T-helper 1 cell treated with Interleukin-12 subunit alpha and Interleukin-12 subunit beta and Interleukin-4 antibody, amounts not matched to agents 30 μg/mL and 1 μg/mL, for 36 hours (primary cell): Measurements from ENCODE around the gene ZNF443.
"Not testable (repeated sequence)": the region's sequence is repeated elsewhere in the genome, so short reads cannot be mapped to it uniquely, and the experiment has no call there.

Experiments
- H3K27ac Mint-ChIP-seq: one replicate; pipeline ENCODE4 v1.8.0; 2021; ENCODE audit warnings: mild to moderate bottlenecking, mixed read lengths
- H3K27me3 Mint-ChIP-seq: one replicate; pipeline ENCODE4 v1.8.0; 2021; ENCODE audit warnings: low read depth, mixed read lengths
- H3K36me3 Mint-ChIP-seq: one replicate; pipeline ENCODE4 v1.8.0; 2021; ENCODE audit warnings: low read depth, mixed read lengths
- H3K4me1 Mint-ChIP-seq: one replicate; pipeline ENCODE4 v1.8.0; 2021; ENCODE audit warnings: low read depth, mixed read lengths
- H3K4me3 Mint-ChIP-seq: one replicate; pipeline ENCODE4 v1.8.0; 2021; ENCODE audit warnings: mild to moderate bottlenecking, moderate library complexity, mixed read lengths
- H3K9me3 Mint-ChIP-seq: one replicate; pipeline ENCODE4 v1.8.0; 2021; ENCODE audit warnings: mixed read lengths

The ZNF443 gene

DNA sequence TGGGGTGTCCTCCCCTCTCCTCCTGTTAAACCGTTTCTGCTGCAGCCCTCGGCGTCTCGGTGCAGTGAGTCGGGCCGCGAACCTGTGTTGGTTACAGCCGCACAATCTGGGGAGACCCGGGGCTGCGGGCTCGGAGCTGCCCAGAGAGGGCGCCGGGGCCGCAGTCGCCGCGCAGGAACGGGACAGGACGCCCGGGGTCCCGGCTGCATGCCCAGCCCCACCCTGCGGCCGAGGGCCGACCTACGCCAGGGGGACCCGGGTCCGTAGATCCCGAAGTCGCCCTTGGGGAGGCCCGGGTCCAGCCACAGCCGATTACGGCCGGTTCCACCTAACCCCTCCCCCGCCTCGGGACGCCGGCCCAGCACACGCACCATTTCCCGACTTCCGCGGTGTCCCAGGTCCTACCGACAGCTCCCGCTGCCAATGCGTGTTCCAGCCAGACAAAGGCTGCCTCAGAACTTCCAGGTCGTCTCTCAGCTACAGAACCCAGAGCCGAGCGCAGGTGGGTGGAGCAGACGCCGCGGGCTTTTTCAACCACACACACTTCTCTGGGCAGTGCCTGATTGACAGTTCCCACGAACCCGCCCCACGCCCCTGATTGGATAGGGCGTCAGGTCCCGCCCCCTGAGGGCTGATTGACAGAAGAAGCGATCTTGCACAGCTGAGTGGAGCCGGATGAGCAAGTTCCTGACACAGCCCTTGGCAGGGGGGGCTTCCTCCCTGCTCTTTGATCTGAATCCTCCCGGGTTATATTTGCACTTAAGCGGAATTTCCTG lies at the start of gene ZNF443:
Gene ZNF443, minus strand, starts transcription at position 481 of the 776 bp plus-strand sequence. Its CDS starts 107 bp downstream, at position 374.
- Mint-ChIP-seq H3K4me1 (peaks cover 9% of the 10 kb centered on the region), H3K9me3 (peaks cover 52% of the 10 kb centered on the region), H3K4me3 (peak within 1 kb of the TSS; percentile 100), H3K36me3 (peaks cover 17% of the 10 kb centered on the region), H3K27ac (peak within 1 kb of the TSS; percentile 96), H3K27me3 (no peaks in the 10 kb centered on the region)

DNA sequence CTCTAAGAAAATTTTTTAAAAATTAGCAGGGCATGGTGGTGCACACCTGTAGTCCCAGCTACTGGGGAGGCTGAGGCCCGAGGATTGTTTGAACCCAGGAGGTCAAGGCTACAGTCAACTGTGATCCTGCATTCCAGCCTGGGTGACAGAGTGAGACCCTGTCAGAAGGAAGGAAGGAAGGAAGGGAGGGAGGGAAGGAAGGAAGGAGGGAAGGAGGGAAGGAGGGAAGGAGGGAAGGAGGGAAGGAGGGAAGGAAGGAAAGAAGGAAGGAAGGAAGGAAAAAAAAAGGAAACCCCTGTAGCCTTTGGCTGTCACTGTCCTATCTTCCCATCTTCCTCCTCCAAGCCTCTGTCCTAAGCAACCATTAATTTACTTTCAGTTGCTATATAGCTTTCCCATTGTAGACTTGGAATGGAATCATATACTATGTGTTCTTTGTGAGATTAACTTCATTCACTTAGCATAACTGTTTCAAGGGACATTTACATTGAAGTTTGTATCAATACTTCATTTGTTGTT lies 45.5 kb upstream of the ZNF443 start:
- H3K4me3 Mint-ChIP-seq, H3K36me3 Mint-ChIP-seq, H3K27me3 Mint-ChIP-seq, H3K27ac Mint-ChIP-seq, H3K9me3 Mint-ChIP-seq: not testable (repeated sequence)
- H3K4me1 Mint-ChIP-seq: peaks cover 18% of the 10 kb centered on the region

DNA sequence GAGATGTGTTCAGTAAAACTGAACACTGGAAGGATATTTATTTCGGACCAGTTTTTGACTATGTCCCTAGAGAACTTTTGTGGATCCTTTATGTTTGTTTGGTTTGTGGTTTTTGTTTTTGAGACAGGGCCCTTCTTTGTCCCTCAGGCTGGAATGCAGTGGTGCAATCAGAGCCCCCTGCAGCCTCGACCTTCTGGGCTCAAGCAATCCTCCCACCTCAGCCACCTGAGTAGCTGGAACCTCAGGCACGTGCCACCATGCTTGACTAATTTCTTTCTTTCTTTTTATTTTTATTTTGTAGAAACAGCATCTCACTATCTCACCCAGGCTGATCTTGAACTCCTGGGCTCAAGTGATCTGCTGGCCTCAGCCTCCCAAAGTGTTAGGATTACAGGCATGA lies 44.8 kb upstream of the ZNF443 start:
- peaks cover 4% of the 10 kb centered on the region for H3K36me3 Mint-ChIP-seq
- peaks cover 9% of the 10 kb centered on the region for H3K9me3 Mint-ChIP-seq
- H3K4me1 Mint-ChIP-seq: peaks cover 18% of the 10 kb centered on the region
- peak overlapping the region; percentile 86 for H3K4me3 Mint-ChIP-seq
- no peaks in the 10 kb centered on the region for H3K27me3 Mint-ChIP-seq
- H3K27ac Mint-ChIP-seq: no peak overlapping the region

DNA sequence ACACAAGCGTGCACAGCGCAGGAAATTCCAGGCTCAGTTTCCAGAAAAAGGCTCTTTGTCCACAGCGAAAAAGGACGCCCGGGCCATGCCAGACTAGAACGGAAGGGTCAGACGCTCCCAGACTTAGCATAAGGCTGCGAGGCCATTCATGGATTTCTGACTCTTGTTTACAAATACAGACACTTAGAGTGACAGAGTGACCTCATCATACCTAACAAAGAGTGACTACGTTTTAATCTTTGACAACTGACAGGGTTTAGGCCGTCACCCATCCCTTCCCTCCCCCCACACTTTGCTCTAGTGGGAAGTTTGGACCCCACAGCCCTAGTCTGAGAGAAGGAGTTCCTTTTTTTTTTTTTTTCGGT lies 44.2 kb upstream of the ZNF443 start:
- Mint-ChIP-seq H3K4me3 (peak overlapping the region; percentile 86), H3K27me3 (no peaks in the 10 kb centered on the region), H3K36me3 (peaks cover 4% of the 10 kb centered on the region), H3K27ac (peak overlapping the region; percentile 64), H3K9me3 (peaks cover 9% of the 10 kb centered on the region), H3K4me1 (peaks cover 18% of the 10 kb centered on the region)

DNA sequence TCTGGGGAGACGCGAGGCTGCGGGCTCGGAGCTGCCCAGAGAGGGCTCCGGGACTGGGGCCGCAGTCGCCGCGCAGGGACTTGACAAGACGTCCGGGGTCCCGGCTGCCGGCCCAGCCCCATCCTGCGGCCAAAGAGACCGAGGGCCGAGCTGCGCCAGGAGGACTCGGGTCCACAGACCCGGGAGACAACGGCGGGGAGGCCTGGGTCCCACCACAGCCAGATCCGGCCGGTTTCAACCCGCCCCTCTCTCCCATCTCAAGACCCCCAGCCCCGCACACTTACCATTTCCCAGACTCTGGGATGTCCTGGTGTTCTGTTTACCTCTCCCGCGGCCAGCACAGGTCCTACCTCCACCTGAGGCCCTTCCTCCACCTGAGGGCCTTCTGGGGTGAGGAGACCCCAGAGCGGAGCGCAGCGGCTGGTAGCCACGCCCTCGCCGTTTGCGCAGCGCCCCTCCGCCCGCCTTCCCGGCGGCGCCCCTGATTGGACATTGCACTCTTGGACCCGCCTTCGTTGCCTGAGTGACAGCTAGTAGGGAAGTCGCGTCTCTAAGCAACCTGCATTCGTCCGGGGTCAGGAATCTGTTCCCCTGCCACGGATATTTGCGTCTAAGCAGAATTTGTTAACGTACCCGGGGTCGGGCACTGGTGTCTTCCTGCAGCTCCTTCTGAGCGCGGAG lies 43.7 kb upstream of the ZNF443 start, which contains the start of gene ZNF709:
Gene ZNF709, minus strand, starts transcription at position 446 of the 681 bp plus-strand sequence. Its CDS starts 159 bp downstream, at position 287.
- peak within 1 kb of the TSS; percentile 64 for H3K27ac Mint-ChIP-seq
- peak within 1 kb of the TSS; percentile 86 for H3K4me3 Mint-ChIP-seq
- no peaks in the 10 kb centered on the region for H3K27me3 Mint-ChIP-seq
- peaks cover 9% of the 10 kb centered on the region for H3K9me3 Mint-ChIP-seq
- H3K4me1 Mint-ChIP-seq: peaks cover 18% of the 10 kb centered on the region
- peaks cover 4% of the 10 kb centered on the region for H3K36me3 Mint-ChIP-seq

DNA sequence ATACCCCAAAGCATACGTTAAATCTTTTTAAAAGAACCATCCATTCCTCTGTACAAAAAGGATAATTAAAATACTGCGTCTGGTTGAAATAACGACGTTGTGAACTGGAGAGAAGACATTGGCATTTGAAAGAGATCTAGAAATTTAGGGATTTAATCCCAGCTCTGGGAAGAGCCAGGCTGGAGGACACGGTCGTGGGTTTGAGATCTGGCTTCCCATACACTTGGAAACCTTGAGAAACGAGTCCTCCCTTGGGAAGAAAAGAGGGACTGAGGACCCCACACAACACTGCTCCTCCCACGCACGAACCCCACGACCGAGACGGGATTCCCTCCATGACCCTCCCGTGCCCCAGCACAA lies 43.2 kb upstream of the ZNF443 start:
- H3K36me3 Mint-ChIP-seq: peaks cover 4% of the 10 kb centered on the region

DNA sequence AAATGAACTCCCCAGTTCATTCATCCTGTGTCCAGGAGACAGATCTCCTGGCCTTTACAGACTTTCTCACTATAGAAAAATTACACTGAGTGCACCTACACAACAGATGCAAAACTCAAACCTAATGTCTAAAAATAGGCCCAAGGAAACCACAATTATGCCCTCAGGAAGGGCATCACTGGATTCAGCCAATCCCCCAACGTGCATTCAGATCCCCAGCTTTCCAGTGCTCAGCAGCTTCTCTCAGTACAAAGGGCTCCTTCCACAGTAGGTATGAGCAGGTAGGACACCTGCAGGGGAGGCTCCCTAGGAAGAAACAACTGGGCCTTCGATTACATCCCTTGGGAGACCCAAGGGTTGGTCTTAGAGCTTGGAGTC lies 41.7 kb upstream of the ZNF443 start:
- no peaks in the 10 kb centered on the region for H3K27me3 Mint-ChIP-seq
- no peak overlapping the region for H3K27ac Mint-ChIP-seq
- peaks cover 23% of the 10 kb centered on the region for H3K4me1 Mint-ChIP-seq
- peak overlapping the region; percentile 27 for H3K4me3 Mint-ChIP-seq
- H3K36me3 Mint-ChIP-seq: peaks cover 7% of the 10 kb centered on the region
- peaks cover 15% of the 10 kb centered on the region for H3K9me3 Mint-ChIP-seq

More for the DNA sequence above, 43.2 kb upstream of the ZNF443 start:
- Mint-ChIP-seq H3K4me3 (peak overlapping the region; percentile 86), H3K27ac (peak overlapping the region; percentile 55), H3K4me1 (peaks cover 18% of the 10 kb centered on the region), H3K27me3 (no peaks in the 10 kb centered on the region), H3K9me3 (peaks cover 9% of the 10 kb centered on the region)

DNA sequence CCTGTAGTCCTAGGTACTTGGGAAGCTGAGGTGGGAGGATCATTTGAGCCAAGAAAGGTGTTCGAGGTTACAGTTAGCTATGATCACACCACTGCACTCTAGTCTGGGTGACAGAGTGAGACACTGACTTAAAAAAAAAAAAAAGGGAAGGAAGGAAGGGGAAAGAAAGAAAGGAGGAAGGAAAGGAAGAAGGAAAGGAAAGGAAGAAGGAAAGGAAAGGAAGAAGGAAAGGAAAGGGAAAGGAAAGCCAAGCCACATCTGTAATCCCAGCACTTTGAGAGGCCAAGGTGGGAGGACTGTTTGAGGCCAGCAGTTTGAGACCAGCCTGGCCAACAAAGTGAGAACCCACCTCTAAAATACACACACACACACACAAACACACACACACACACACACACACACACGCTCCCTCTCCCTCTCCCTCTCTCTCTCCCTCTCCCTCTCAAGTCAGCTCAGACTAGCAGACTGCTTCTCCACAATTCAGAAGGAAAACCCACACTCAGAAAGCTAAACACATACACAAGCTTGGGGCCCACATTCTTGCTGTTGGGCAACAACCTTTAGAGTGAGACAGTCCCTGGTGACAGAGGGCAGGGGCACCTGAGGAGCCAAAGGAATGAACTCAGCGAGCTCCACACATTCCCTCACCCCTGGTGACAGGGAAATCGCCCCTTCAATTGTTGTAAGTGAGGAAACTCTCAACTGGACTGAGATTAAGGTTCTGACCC lies 41.1 kb upstream of the ZNF443 start:
- Mint-ChIP-seq H3K27me3 (no peaks in the 10 kb centered on the region), H3K4me1 (peaks cover 23% of the 10 kb centered on the region), H3K9me3 (peaks cover 15% of the 10 kb centered on the region), H3K27ac (no peak overlapping the region), H3K36me3 (peaks cover 7% of the 10 kb centered on the region), H3K4me3 (no peak overlapping the region)

DNA sequence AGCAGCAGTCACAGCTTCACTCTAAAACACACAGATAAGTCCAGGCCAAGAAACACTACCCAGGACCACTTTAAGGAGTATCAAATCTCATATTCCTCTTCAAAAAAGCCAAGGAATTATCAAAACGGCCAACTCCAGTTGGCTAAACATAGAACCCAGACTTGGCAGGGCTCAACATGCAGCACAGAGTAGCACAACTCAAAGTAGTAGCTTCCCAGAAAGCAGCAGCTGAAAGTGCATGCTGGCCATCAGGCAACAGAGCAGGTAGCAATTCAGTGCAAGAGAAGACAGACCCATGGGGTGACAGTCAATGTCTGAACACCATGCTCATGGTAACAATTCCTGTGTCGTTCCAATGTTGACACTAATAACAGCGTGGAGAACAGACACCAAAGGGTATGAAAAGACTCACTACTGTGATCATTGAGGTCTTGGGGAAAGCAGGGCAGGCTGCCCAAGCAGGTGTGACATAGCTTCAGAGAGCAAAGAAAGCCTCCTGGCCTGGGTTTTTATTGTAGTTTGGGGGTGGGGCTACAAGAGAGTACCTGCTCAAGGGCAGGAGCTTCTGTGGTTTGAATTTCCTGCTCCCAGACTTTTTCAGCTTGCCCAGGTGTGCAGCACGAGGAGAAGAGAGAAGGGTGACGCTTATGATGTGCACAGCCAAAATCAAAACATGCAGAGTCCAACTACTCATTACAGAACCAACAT lies 37.6 kb upstream of the ZNF443 start:
- H3K27me3 Mint-ChIP-seq: no peaks in the 10 kb centered on the region
- no peak overlapping the region for H3K4me3 Mint-ChIP-seq
- peaks cover 31% of the 10 kb centered on the region for H3K9me3 Mint-ChIP-seq
- no peak overlapping the region for H3K27ac Mint-ChIP-seq
- peaks cover 12% of the 10 kb centered on the region for H3K4me1 Mint-ChIP-seq
- peaks cover 4% of the 10 kb centered on the region for H3K36me3 Mint-ChIP-seq

DNA sequence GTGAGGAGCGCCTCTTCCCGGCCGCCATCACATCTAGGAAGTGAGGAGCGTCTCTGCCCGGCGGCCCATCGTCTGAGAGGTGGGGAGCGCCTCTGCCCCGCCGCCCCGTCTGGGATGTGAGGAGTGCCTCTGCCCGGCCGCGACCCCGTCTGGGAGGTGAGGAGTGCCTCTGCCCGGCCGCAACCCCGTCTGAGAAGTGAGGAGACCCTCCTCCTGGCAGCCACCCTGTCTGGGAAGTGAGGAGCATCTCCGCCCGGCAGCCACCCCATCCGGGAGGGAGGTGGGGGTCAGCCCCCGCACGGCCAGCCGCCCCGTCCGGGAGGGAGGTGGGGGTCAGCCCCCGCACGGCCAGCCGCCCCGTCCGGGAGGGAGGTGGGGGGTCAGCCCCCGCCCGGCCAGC lies 26.8 kb upstream of the ZNF443 start:
- not testable (repeated sequence) for H3K27ac Mint-ChIP-seq, H3K27me3 Mint-ChIP-seq, H3K4me3 Mint-ChIP-seq, H3K4me1 Mint-ChIP-seq
- H3K36me3 Mint-ChIP-seq: peaks cover 19% of the 10 kb centered on the region
- peaks cover 57% of the 10 kb centered on the region for H3K9me3 Mint-ChIP-seq

DNA sequence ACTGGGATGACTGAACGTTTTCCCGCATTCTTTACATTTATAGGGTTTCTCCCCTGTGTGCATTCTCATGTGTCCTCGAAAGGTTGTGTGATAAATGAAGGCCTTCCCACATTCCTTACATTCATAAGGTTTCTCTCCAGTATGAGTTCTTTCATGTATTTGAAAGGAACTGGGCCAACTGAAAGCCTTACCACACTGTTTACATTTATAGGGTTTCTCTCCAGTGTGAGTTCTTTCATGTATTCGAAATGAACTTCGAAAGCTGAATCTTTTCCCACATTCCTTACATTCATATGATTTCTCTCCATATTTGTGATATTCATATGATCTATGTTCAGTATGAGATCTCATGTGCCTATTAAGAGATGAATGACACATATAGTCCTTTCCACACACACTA lies 24.4 kb upstream of the ZNF443 start:
- Mint-ChIP-seq H3K27me3 (no peaks in the 10 kb centered on the region), H3K27ac (no peak overlapping the region), H3K36me3 (peaks cover 17% of the 10 kb centered on the region), H3K4me1 (no peaks in the 10 kb centered on the region), H3K4me3 (no peak overlapping the region), H3K9me3 (peaks cover 63% of the 10 kb centered on the region)

DNA sequence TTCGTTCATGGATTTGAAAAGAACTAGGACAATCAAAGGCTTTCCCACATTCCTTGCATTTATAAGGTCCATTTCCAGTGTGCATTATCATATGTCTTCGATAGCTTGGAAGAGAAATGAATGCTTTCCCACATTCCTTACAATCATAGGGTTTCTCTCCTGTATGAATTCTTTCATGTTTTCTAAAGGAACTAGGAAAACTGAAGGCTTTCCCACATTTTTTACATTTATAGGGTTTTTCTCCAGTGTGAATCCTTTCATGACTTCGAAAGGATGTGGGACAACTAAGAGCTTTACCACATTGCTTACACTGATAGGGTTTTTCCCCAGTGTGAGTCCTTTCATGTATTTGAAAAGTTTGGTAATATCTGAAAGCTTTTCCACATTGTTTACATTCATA lies 23.9 kb upstream of the ZNF443 start:
- no peak overlapping the region for H3K4me3 Mint-ChIP-seq
- H3K4me1 Mint-ChIP-seq: no peaks in the 10 kb centered on the region
- H3K36me3 Mint-ChIP-seq: peaks cover 17% of the 10 kb centered on the region
- H3K27me3 Mint-ChIP-seq: no peaks in the 10 kb centered on the region
- H3K9me3 Mint-ChIP-seq: peaks cover 62% of the 10 kb centered on the region
- no peak overlapping the region for H3K27ac Mint-ChIP-seq

DNA sequence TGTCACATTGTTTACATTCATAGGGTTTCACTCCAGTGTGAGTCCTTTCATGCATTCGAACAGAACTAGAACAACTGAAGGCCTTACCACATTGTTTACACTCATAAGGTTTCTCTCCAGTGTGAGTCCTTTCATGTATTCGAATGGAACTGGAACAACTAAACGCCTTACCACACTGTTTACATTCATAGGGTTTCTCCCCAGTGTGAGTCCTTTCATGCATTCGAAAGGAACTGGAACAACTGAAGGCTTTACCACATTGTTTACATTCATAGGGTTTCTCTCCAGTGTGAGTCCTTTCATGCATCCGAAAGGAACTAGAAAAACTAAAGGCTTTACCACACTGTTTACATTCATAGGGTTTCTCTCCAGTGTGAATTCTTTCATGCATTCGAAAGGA lies 23.3 kb upstream of the ZNF443 start:
- H3K27ac Mint-ChIP-seq, H3K4me3 Mint-ChIP-seq, H3K27me3 Mint-ChIP-seq, H3K4me1 Mint-ChIP-seq: not testable (repeated sequence)
- peaks cover 17% of the 10 kb centered on the region for H3K36me3 Mint-ChIP-seq
- peaks cover 67% of the 10 kb centered on the region for H3K9me3 Mint-ChIP-seq

DNA sequence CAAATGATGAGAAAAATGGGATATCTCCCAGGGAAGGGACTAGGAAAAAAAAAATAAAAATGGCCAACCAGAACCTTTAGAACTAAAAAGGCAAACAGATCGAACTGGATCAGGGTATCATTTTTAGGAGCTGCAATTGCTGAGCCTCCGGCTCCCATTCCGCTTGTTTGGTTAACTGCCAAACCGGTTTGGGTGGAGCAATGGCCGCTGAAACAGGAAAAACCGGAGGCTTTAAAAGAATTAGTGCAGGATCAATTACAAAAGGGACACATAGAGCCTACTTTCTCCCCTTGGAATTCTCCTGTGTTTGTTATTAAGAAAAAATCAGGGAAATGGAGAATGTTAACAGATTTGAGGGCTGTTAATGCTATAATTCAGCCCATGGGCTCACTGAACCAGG lies 12.7 kb upstream of the ZNF443 start:
- Mint-ChIP-seq H3K4me1 (no peaks in the 10 kb centered on the region), H3K36me3 (peaks cover 8% of the 10 kb centered on the region), H3K4me3 (no peak overlapping the region), H3K9me3 (peaks cover 62% of the 10 kb centered on the region), H3K27ac (no peak overlapping the region), H3K27me3 (no peaks in the 10 kb centered on the region)
